Measurements from ENCODE around the gene WDPCP.

- no peak for TF ChIP-seq POLR2AphosphoS5 (IDR thresholded peaks at IDR 0.05; ENCODE audit: borderline replicate concordance, low read depth, low read length)
- TF ChIP-seq EZH2 (IDR thresholded peaks at IDR 0.05), result no peak
These were observed 339.1 kb downstream of the WDPCP start for GRCh38 chr2:63249161-63249560.

Measured in SK-N-MC (cell line).